H1 (cell line): Measurements from ENCODE around the gene RNF214. TPM values are rescaled to one million over a fixed set of nuclear protein-coding genes. Genes with fewer than 3 reads are reported as not detected.

Experiments
- CTCF ChIA-PET: fragments of 300-600 bp; sonication (Branson Sonifier 250); formaldehyde crosslinking; loops from one replicate; lab custom pipeline; 2021; ENCODE audit not compliant: partially characterized antibody; lab: Charles Lee
- POLR2A ChIA-PET: fragments of 300-600 bp; sonication (Branson Sonifier 250); formaldehyde crosslinking; loops from one replicate; lab custom pipeline; 2021; ENCODE audit warnings: inconsistent platforms; ENCODE audit not compliant: partially characterized antibody; lab: Charles Lee
- DNase-seq, 2 experiments: peaks; one replicate each; pipeline versions ENCODE4 v3.0.0 to v3.0.0-alpha.2; 2010 to 2022; ENCODE audit warnings: low spot score in 2 of 2, low read depth in 1 of 2, mixed read lengths in 1 of 2
- FAIRE-seq: peaks from 2 replicates; lab custom pipeline; 2011; peaks lifted over from hg19 to GRCh38; lab: Jason Lieb, UNC
- H2AFZ ChIP-seq: 2 replicates; pipeline ENCODE4 v1.8.1; 2012; ENCODE audit warnings: low read length, inconsistent platforms
- H2AK5ac ChIP-seq: 2 replicates; pipeline ENCODE4 v1.6.1; 2013; ENCODE audit warnings: low read depth, low read length
- H2BK120ac ChIP-seq: replicated peaks from 2 replicates; pipeline ENCODE3; 2013; ENCODE audit warnings: low read depth, low read length, inconsistent platforms
- H2BK12ac ChIP-seq: 2 replicates; pipeline ENCODE4 v1.6.1; 2013; ENCODE audit warnings: low read depth, low read length
- H2BK15ac ChIP-seq: 2 replicates; pipeline ENCODE4 v1.6.1; 2013; ENCODE audit warnings: low read length
- H2BK20ac ChIP-seq: 2 replicates; pipeline ENCODE4 v1.6.1; 2013; ENCODE audit warnings: low read length
- H2BK5ac ChIP-seq: 2 replicates; pipeline ENCODE4 v1.6.1; 2013; ENCODE audit warnings: low read depth, low read length
- H3K14ac ChIP-seq: 2 replicates; pipeline ENCODE4 v1.6.1; 2013; ENCODE audit warnings: inconsistent platforms; ENCODE audit not compliant: insufficient read length
- H3K18ac ChIP-seq: 2 replicates; pipeline ENCODE4 v1.6.1; 2013; ENCODE audit warnings: low read length; ENCODE audit errors: extremely low read depth
- H3K23ac ChIP-seq: 2 replicates; pipeline ENCODE4 v1.6.1; 2013; ENCODE audit warnings: inconsistent platforms; ENCODE audit not compliant: insufficient read length
- H3K23me2 ChIP-seq: 2 replicates; pipeline ENCODE4 v1.6.1; 2013; ENCODE audit warnings: low read depth, low read length
- H3K27ac ChIP-seq: 2 replicates; pipeline ENCODE4 v1.6.1; 2011; ENCODE audit warnings: low read depth, low read length, inconsistent platforms
- H3K27me3 ChIP-seq, 4 experiments: replicated peaks in 1 of 4; 1 replicate in 1 of 4; 2 replicates in 3 of 4; pipeline versions ENCODE4 v1.6.1 to v1.8.1; 2011 to 2013; ENCODE audit warnings: low read length in 3 of 4, mild to moderate bottlenecking in 3 of 4, inconsistent platforms in 2 of 4, mixed read lengths in 2 of 4, moderate library complexity in 1 of 4; ENCODE audit not compliant: control insufficient read depth in 3 of 4, insufficient read depth in 3 of 4; ENCODE audit errors: extremely low read depth in 1 of 4
- H3K36me3 ChIP-seq, 4 experiments: 2 replicates each; pipeline versions ENCODE4 v1.6.1 to v1.8.1; 2011 to 2013; ENCODE audit warnings: mild to moderate bottlenecking in 4 of 4, low read length in 3 of 4, moderate library complexity in 2 of 4, control low read depth in 1 of 4, inconsistent platforms in 1 of 4; ENCODE audit not compliant: insufficient read depth in 4 of 4, control insufficient read depth in 2 of 4
- H3K4ac ChIP-seq: replicated peaks from 2 replicates; pipeline ENCODE3; 2013; ENCODE audit warnings: low read length, low read depth, mixed read lengths, inconsistent platforms; ENCODE audit not compliant: insufficient read length
- H3K4me1 ChIP-seq, 4 experiments: replicated peaks in 1 of 4; 1 replicate in 1 of 4; 2 replicates in 3 of 4; pipeline versions ENCODE4 v1.6.1 to v1.8.1; 2011 to 2013; ENCODE audit warnings: low read length in 3 of 4, inconsistent platforms in 2 of 4, mixed read lengths in 1 of 4; ENCODE audit not compliant: insufficient read depth in 4 of 4, control insufficient read depth in 3 of 4
- H3K4me2 ChIP-seq, 2 experiments: 2 replicates each; pipeline versions ENCODE4 v1.6.1 to v1.8.1; 2011 to 2013; ENCODE audit warnings: low read depth in 2 of 2, low read length in 2 of 2, control low read depth in 1 of 2, inconsistent platforms in 1 of 2, mild to moderate bottlenecking in 1 of 2; ENCODE audit not compliant: insufficient read depth in 1 of 2
- H3K4me3 ChIP-seq, 4 experiments: fragments of 200-600, 300-600 bp in 1 of 4; sonication (generic), shearing (Covaris generic), sonication (Bioruptor Twin) in 1 of 4; 2 replicates each; pipeline versions ENCODE4 v1.5.1 to v1.8.1; 2011 to 2016; ENCODE audit warnings: low read length in 4 of 4, low read depth in 3 of 4, control low read depth in 2 of 4, inconsistent platforms in 2 of 4, mild to moderate bottlenecking in 2 of 4, mixed read lengths in 1 of 4, moderate library complexity in 1 of 4; ENCODE audit not compliant: insufficient read depth in 2 of 4; ENCODE audit errors: extremely low read depth in 1 of 4
- H3K56ac ChIP-seq: replicated peaks from 2 replicates; pipeline ENCODE3; 2013; ENCODE audit warnings: low read depth, mild to moderate bottlenecking, mixed read lengths, low read length, inconsistent platforms; ENCODE audit not compliant: insufficient read length
- H3K79me1 ChIP-seq: 2 replicates; pipeline ENCODE4 v1.6.1; 2013; ENCODE audit warnings: low read depth, low read length, control low read depth
- H3K79me2 ChIP-seq, 2 experiments: 2 replicates each; pipeline versions ENCODE4 v1.6.1 to v1.8.1; 2012 to 2013; ENCODE audit warnings: low read length in 2 of 2, mild to moderate bottlenecking in 2 of 2, inconsistent platforms in 1 of 2; ENCODE audit not compliant: insufficient read depth in 2 of 2, control insufficient read depth in 1 of 2
- H3K9ac ChIP-seq, 4 experiments: replicated peaks in 1 of 4; 1 replicate in 1 of 4; 2 replicates in 3 of 4; pipeline versions ENCODE4 v1.6.1 to v1.8.1; 2011 to 2013; ENCODE audit warnings: low read depth in 3 of 4, low read length in 3 of 4, control low read depth in 2 of 4, mild to moderate bottlenecking in 2 of 4, moderate library complexity in 2 of 4, inconsistent platforms in 1 of 4; ENCODE audit errors: extremely low read depth in 1 of 4
- H3K9me3 ChIP-seq, 2 experiments: 2 replicates each; pipeline versions ENCODE4 v1.6.1 to v1.8.1; 2012 to 2013; ENCODE audit warnings: mild to moderate bottlenecking in 2 of 2, moderate library complexity in 2 of 2, control low read depth in 1 of 2, inconsistent platforms in 1 of 2, low read depth in 1 of 2, low read length in 1 of 2, mixed read lengths in 1 of 2; ENCODE audit not compliant: insufficient read depth in 2 of 2
- H4K20me1 ChIP-seq, 2 experiments: replicated peaks in 1 of 2; 2 replicates each; pipeline versions ENCODE3 to v1.8.1; 2011 to 2013; ENCODE audit warnings: inconsistent platforms in 2 of 2, low read length in 2 of 2, mild to moderate bottlenecking in 1 of 2; ENCODE audit not compliant: insufficient read depth in 2 of 2, control insufficient read depth in 1 of 2
- H4K5ac ChIP-seq: 2 replicates; pipeline ENCODE4 v1.6.1; 2013; ENCODE audit warnings: low read length, low read depth, mixed read lengths, inconsistent platforms; ENCODE audit not compliant: insufficient read length
- H4K8ac ChIP-seq: 2 replicates; pipeline ENCODE4 v1.8.0; 2013; ENCODE audit warnings: mild to moderate bottlenecking, moderate library complexity, low read length, inconsistent platforms; ENCODE audit not compliant: insufficient read depth; ENCODE audit errors: extremely low read depth
- H4K91ac ChIP-seq: replicated peaks from 2 replicates; pipeline ENCODE3; 2013; ENCODE audit warnings: low read length, mixed read lengths, inconsistent platforms; ENCODE audit not compliant: insufficient read length
- BRCA1 ChIP-seq: IDR thresholded peaks from 2 replicates; pipeline ENCODE4 v1.6.1; 2012; ENCODE audit warnings: low read depth, low read length, improper control_type of control experiment
- CHD2 ChIP-seq: IDR thresholded peaks from 2 replicates; pipeline ENCODE4 v1.6.1; 2012; ENCODE audit warnings: low read length, improper control_type of control experiment
- CREB1 ChIP-seq: IDR thresholded peaks from 2 replicates; pipeline ENCODE4 v1.6.1; 2012; ENCODE audit warnings: inconsistent platforms
- E2F6 ChIP-seq: IDR thresholded peaks from 2 replicates; pipeline ENCODE4 v1.6.1; 2012; ENCODE audit warnings: inconsistent platforms
- EGR1 ChIP-seq: IDR thresholded peaks from 2 replicates; pipeline ENCODE4 v1.6.1; 2011; ENCODE audit warnings: low read depth, low read length, borderline replicate concordance
- HDAC2 ChIP-seq, 2 experiments: fragments of 300-600 bp in 1 of 2; sonication (generic) in 1 of 2; IDR thresholded peaks; 2 replicates each; pipeline ENCODE4 v1.6.1; 2011 to 2012; ENCODE audit warnings: low read depth in 2 of 2, low read length in 2 of 2, mild to moderate bottlenecking in 2 of 2, moderate library complexity in 2 of 2, borderline replicate concordance in 1 of 2, inconsistent platforms in 1 of 2
- JUN ChIP-seq: IDR thresholded peaks from 2 replicates; pipeline ENCODE4 v1.6.1; 2011; ENCODE audit warnings: low read depth, mild to moderate bottlenecking, improper control_type of control experiment, low read length
- KDM4A ChIP-seq: IDR thresholded peaks from one replicate; pipeline ENCODE4 v1.7.1; 2012; ENCODE audit warnings: low read depth, mild to moderate bottlenecking, moderate library complexity, low read length, inconsistent platforms; ENCODE audit not compliant: severe bottlenecking
- KDM5A ChIP-seq: fragments of 200-600 bp; IDR thresholded peaks from 2 replicates; pipeline ENCODE4 v1.7.1; 2012; ENCODE audit warnings: mild to moderate bottlenecking, low read length, inconsistent platforms, mixed read lengths
- NRF1 ChIP-seq: IDR thresholded peaks from 2 replicates; pipeline ENCODE4 v1.6.1; 2011; ENCODE audit warnings: mild to moderate bottlenecking, low read depth, low read length, improper control_type of control experiment
- SRF ChIP-seq: IDR thresholded peaks from 2 replicates; pipeline ENCODE4 v1.6.1; 2011; ENCODE audit warnings: mild to moderate bottlenecking, low read depth, low read length, moderate library complexity
- YY1 ChIP-seq: IDR thresholded peaks from 2 replicates; pipeline ENCODE4 v1.6.1; 2011; ENCODE audit warnings: low read depth, mild to moderate bottlenecking, low read length
- WGBS, 2 experiments: shearing (Covaris generic) in 1 of 2; methylation state at CpG; one replicate each; pipeline versions ENCODE4 v1.1.6 to v1.1.7; 2013 to 2015; ENCODE audit warnings: low lambda C conversion rate in 2 of 2, mixed read lengths in 2 of 2, inconsistent platforms in 1 of 2, low coverage in 1 of 2, missing lambda C conversion rate in 1 of 2; ENCODE audit not compliant: insufficient replicate concordance in 2 of 2, insufficient coverage in 1 of 2, insufficient read length in 1 of 2; ENCODE audit errors: extremely low coverage in 1 of 2, missing lambda C conversion rate in 1 of 2; 5-methylcytosine and 5-hydroxymethylcytosine counted together
- polyA plus RNA-seq, 7 experiments: library from polyadenylated mRNA; depleted of rRNA in 3 of 7; stranded (reverse) in 5 of 7; unstranded in 2 of 7; fragments of >200 nt in 5 of 7; fragments of 200-250 nt in 2 of 7; gene quantifications; 1 replicate in 5 of 7; 2 replicates in 1 of 7; 4 replicates in 1 of 7; pipeline versions ENCODE4 v1.2.1 to v1.2.3, GENCODE V29; 2011 to 2013; ENCODE audit warnings: missing spikeins in 2 of 7, mixed read lengths in 2 of 7
- total RNA-seq: library from RNA; stranded (reverse); fragmentation: NEBNext Ultra II Directional; extraction: Animal tissue kit (Norgen Biotek cat#: 25700); gene quantifications from 2 replicates; pipeline ENCODE4 v1.2.1, GENCODE V29; 2021

The RNF214 gene
- total and polyA plus RNA-seq, 2 of the 8 experiments (the other 6 are each of a cell fraction or from before 2014, with no cell fraction given) = 34.9 to 35.6 TPM

GRCh38 chr11:117202386-117203068 lies 29.9 kb upstream of the RNF214 start:
- Histone ChIP-seq H3K79me1 (no peaks in the 10 kb centered on the region; the same call in 1 of the 2 replicates), H3K79me2 (peaks cover 0 to 14% of the 10 kb centered on the region in 2 experiments; a peak in 1 of 4 replicates), H3K23ac (no peak overlapping the region), H2BK120ac (no peak overlapping the region), H2AFZ (no peak overlapping the region), H3K56ac (no peak overlapping the region), H3K23me2 (peaks cover 6% of the 10 kb centered on the region; the same call in 1 of the 2 replicates), H3K36me3 (peaks cover 2 to 8% (median 5%) of the 10 kb centered on the region in 4 experiments; a peak in 3 of 8 replicates), H3K14ac (no peak overlapping the region), H3K27me3 (no peaks in the 10 kb centered on the region; a peak in 1 of 7 replicates), H4K91ac (no peak overlapping the region), H2BK20ac (no peak overlapping the region), H2AK5ac (no peak overlapping the region), H4K20me1 (peaks cover 0 to under 1% of the 10 kb centered on the region in 2 experiments), H3K4ac (no peak overlapping the region), H3K9me3 (no peaks in the 10 kb centered on the region), H3K4me3 (no peak overlapping the region), H4K5ac (no peak overlapping the region), H4K8ac (peak overlapping the region; percentile 86; the same call in 1 of the 2 replicates), H3K4me2 (peak overlapping the region in 1 of 2 experiments; percentile 67; a peak in 1 of 4 replicates), H3K18ac (no peak overlapping the region), H2BK12ac (no peak overlapping the region), H2BK5ac (no peak overlapping the region), H2BK15ac (no peak overlapping the region), H3K27ac (no peak overlapping the region), H3K4me1 (peaks cover 7 to 32% (median 28%) of the 10 kb centered on the region in 4 experiments), H3K9ac (no peak overlapping the region)
- FAIRE-seq (no peak), DNase-seq (no peak)
- ChIA-PET POLR2A (interaction anchor here (0.7 to 10.3 kb wide), 12 partner anchors 8 to 55 kb away, joined by 3 to 153 read pairs (median 6); partner anchors contain the start of genes PCSK7, RNF214 and SIDT2), CTCF (interaction anchor here (0.6 to 18.7 kb wide), 9 partner anchors 8 to 459 kb away, joined by 3 to 449 read pairs (median 5); partner anchors contain the start of genes PAFAH1B2, PCSK7, RNF214 and SIDT2)
- TF ChIP-seq YY1 (no peak), CHD2 (no peak), HDAC2 (IDR thresholded peaks at IDR 0.05; ENCODE audit: borderline replicate concordance in 1 of 2, low read depth in 2 of 2, low read length in 2 of 2) (no peak), JUN (no peak), NRF1 (no peak), KDM4A (no peak), EGR1 (no peak), SRF (no peak), E2F6 (no peak), BRCA1 (no peak), CREB1 (no peak), KDM5A (no peak)
- 95% methylated on average over 7 of the region's 7 CpGs; no CpG with 5 or more reads in 1 of the 2 experiments for WGBS, 2 experiments
